ENCODE data around the gene PRTFDC1. TPM values are rescaled to one million over a fixed set of nuclear protein-coding genes. Genes with fewer than 3 reads are reported as not detected.
"Not testable (repeated sequence)": the region's sequence is repeated elsewhere in the genome, so short reads cannot be mapped to it uniquely, and the experiment has no call there.

PRTFDC1 gene
- total and polyA plus RNA-seq, 2 of the 8 experiments (the other 6 are each of a cell fraction or from before 2014, with no cell fraction given), result 5.9 to 6.6 TPM

GRCh38 chr10:24925799-24926198 lies 26.6 kb downstream of the PRTFDC1 start:
- Histone ChIP-seq H3K27me3 (replicated peaks in 1 of 4; ENCODE audit: control insufficient read depth in 3 of 4, extremely low read depth in 1 of 4, insufficient read depth in 3 of 4, low read length in 3 of 4) (no peaks in the 10 kb centered on the region), H2BK20ac (ENCODE audit: low read length) (no peak overlapping the region), H3K14ac (ENCODE audit: insufficient read length) (no peak overlapping the region), H2AK5ac (ENCODE audit: low read depth, low read length) (no peak overlapping the region), H4K91ac (replicated peaks; ENCODE audit: insufficient read length, low read length) (no peak overlapping the region), H3K4me2 (ENCODE audit: insufficient read depth in 1 of 2, low read depth in 2 of 2, low read length in 2 of 2) (no peak overlapping the region), H2BK12ac (ENCODE audit: low read depth, low read length) (no peak overlapping the region), H3K36me3 (ENCODE audit: control insufficient read depth in 2 of 4, insufficient read depth in 4 of 4, low read length in 3 of 4) (no peaks in the 10 kb centered on the region), H4K8ac (ENCODE audit: extremely low read depth, insufficient read depth, low read length) (no peak overlapping the region), H2AFZ (ENCODE audit: low read length) (no peak overlapping the region), H3K23me2 (ENCODE audit: low read depth, low read length) (no peaks in the 10 kb centered on the region; the same call in 1 of the 2 replicates), H2BK15ac (ENCODE audit: low read length) (no peak overlapping the region), H3K18ac (ENCODE audit: extremely low read depth, low read length) (no peak overlapping the region), H2BK120ac (replicated peaks; ENCODE audit: low read depth, low read length) (no peak overlapping the region), H3K56ac (replicated peaks; ENCODE audit: insufficient read length, low read depth, low read length) (no peak overlapping the region), H3K27ac (ENCODE audit: low read depth, low read length) (no peak overlapping the region), H4K20me1 (replicated peaks in 1 of 2; ENCODE audit: control insufficient read depth in 1 of 2, insufficient read depth in 2 of 2, low read length in 2 of 2) (no peaks in the 10 kb centered on the region), H3K4me3 (ENCODE audit: extremely low read depth in 1 of 4, insufficient read depth in 2 of 4, low read depth in 3 of 4, low read length in 4 of 4) (no peak overlapping the region), H2BK5ac (ENCODE audit: low read depth, low read length) (no peak overlapping the region), H3K4me1 (replicated peaks in 1 of 4; ENCODE audit: control insufficient read depth in 3 of 4, insufficient read depth in 4 of 4, low read length in 3 of 4) (peaks cover 0 to 2% (median 0%) of the 10 kb centered on the region in 4 experiments; a peak in 1 of 7 replicates), H3K79me1 (ENCODE audit: low read depth, low read length) (no peaks in the 10 kb centered on the region), H3K79me2 (ENCODE audit: control insufficient read depth in 1 of 2, insufficient read depth in 2 of 2, low read length in 2 of 2) (no peaks in the 10 kb centered on the region), H3K23ac (ENCODE audit: insufficient read length) (no peak overlapping the region), H3K9ac (replicated peaks in 1 of 4; ENCODE audit: extremely low read depth in 1 of 4, low read depth in 3 of 4, low read length in 3 of 4) (no peak overlapping the region), H3K4ac (replicated peaks; ENCODE audit: insufficient read length, low read depth, low read length) (no peak overlapping the region), H4K5ac (ENCODE audit: insufficient read length, low read depth, low read length) (no peak overlapping the region), H3K9me3 (ENCODE audit: insufficient read depth in 2 of 2, low read depth in 1 of 2, low read length in 1 of 2) (no peaks in the 10 kb centered on the region)
- no peak for TF ChIP-seq CHD1 (IDR thresholded peaks at IDR 0.05; ENCODE audit: low read depth, low read length)
- TF ChIP-seq CEBPB (IDR thresholded peaks at IDR 0.05; ENCODE audit: low read depth, low read length), result no peak
- FAIRE-seq (no peak), DNase-seq (ENCODE audit: low read depth in 1 of 2, low spot score in 2 of 2) (no peak)
- POLR2A ChIA-PET (ENCODE audit: partially characterized antibody), result no interaction called here
- WGBS, 2 experiments (ENCODE audit: extremely low coverage in 1 of 2, insufficient coverage in 1 of 2, insufficient read length in 1 of 2, insufficient replicate concordance in 2 of 2, low coverage in 1 of 2, low lambda C conversion rate in 2 of 2, missing lambda C conversion rate in 1 of 2), result 85% methylated on average over 4 of the region's 4 CpGs; no CpG with 5 or more reads in 1 of the 2 experiments
- CTCF ChIA-PET (ENCODE audit: partially characterized antibody), result no interaction called here

- H4K20me1 ChIP-seq (replicated peaks in 1 of 2; ENCODE audit: control insufficient read depth in 1 of 2, insufficient read depth in 2 of 2, low read length in 2 of 2); H2BK12ac ChIP-seq (ENCODE audit: low read depth, low read length); FAIRE-seq; H3K27ac ChIP-seq (ENCODE audit: low read depth, low read length); H3K23me2 ChIP-seq (ENCODE audit: low read depth, low read length); CTCF ChIA-PET (ENCODE audit: partially characterized antibody); H3K9ac ChIP-seq (replicated peaks in 1 of 4; ENCODE audit: extremely low read depth in 1 of 4, low read depth in 3 of 4, low read length in 3 of 4); H2BK5ac ChIP-seq (ENCODE audit: low read depth, low read length); H3K14ac ChIP-seq (ENCODE audit: insufficient read length); H4K5ac ChIP-seq (ENCODE audit: insufficient read length, low read depth, low read length); H3K23ac ChIP-seq (ENCODE audit: insufficient read length); H2BK15ac ChIP-seq (ENCODE audit: low read length); H2BK20ac ChIP-seq (ENCODE audit: low read length); H2AFZ ChIP-seq (ENCODE audit: low read length); H3K4me3 ChIP-seq (ENCODE audit: extremely low read depth in 1 of 4, insufficient read depth in 2 of 4, low read depth in 3 of 4, low read length in 4 of 4); H3K18ac ChIP-seq (ENCODE audit: extremely low read depth, low read length); H3K4ac ChIP-seq (replicated peaks; ENCODE audit: insufficient read length, low read depth, low read length); POLR2A ChIA-PET (ENCODE audit: partially characterized antibody); H4K8ac ChIP-seq (ENCODE audit: extremely low read depth, insufficient read depth, low read length); DNase-seq (ENCODE audit: low read depth in 1 of 2, low spot score in 2 of 2); H3K56ac ChIP-seq (replicated peaks; ENCODE audit: insufficient read length, low read depth, low read length); H3K27me3 ChIP-seq (replicated peaks in 1 of 4; ENCODE audit: control insufficient read depth in 3 of 4, extremely low read depth in 1 of 4, insufficient read depth in 3 of 4, low read length in 3 of 4); H2BK120ac ChIP-seq (replicated peaks; ENCODE audit: low read depth, low read length); H3K4me2 ChIP-seq (ENCODE audit: insufficient read depth in 1 of 2, low read depth in 2 of 2, low read length in 2 of 2); H3K79me2 ChIP-seq (ENCODE audit: control insufficient read depth in 1 of 2, insufficient read depth in 2 of 2, low read length in 2 of 2); H2AK5ac ChIP-seq (ENCODE audit: low read depth, low read length); H4K91ac ChIP-seq (replicated peaks; ENCODE audit: insufficient read length, low read length); H3K79me1 ChIP-seq (ENCODE audit: low read depth, low read length); H3K9me3 ChIP-seq (ENCODE audit: insufficient read depth in 2 of 2, low read depth in 1 of 2, low read length in 1 of 2); H3K4me1 ChIP-seq (replicated peaks in 1 of 4; ENCODE audit: control insufficient read depth in 3 of 4, insufficient read depth in 4 of 4, low read length in 3 of 4); H3K36me3 ChIP-seq (ENCODE audit: control insufficient read depth in 2 of 4, insufficient read depth in 4 of 4, low read length in 3 of 4): not testable (repeated sequence)
Observed at GRCh38 chr10:24924483-24924882, 27.9 kb downstream of the PRTFDC1 start.

All from H1 (cell line).